GM18505 (cell line): ENCODE data around the gene CHTF18.

Source experiments
- ATAC-seq: cut with Tn5 transposase; IDR thresholded peaks from one replicate; pipeline ENCODE4 v1.9.1; 2021; ENCODE audit not compliant: unreplicated experiment
- POLR2A ChIP-seq: IDR thresholded peaks from 4 replicates; pipeline ENCODE4 v1.6.1; 2011; ENCODE audit warnings: borderline replicate concordance; ENCODE audit not compliant: insufficient read depth, insufficient read length; ENCODE audit errors: extremely low read depth

The CHTF18 gene

DNA sequence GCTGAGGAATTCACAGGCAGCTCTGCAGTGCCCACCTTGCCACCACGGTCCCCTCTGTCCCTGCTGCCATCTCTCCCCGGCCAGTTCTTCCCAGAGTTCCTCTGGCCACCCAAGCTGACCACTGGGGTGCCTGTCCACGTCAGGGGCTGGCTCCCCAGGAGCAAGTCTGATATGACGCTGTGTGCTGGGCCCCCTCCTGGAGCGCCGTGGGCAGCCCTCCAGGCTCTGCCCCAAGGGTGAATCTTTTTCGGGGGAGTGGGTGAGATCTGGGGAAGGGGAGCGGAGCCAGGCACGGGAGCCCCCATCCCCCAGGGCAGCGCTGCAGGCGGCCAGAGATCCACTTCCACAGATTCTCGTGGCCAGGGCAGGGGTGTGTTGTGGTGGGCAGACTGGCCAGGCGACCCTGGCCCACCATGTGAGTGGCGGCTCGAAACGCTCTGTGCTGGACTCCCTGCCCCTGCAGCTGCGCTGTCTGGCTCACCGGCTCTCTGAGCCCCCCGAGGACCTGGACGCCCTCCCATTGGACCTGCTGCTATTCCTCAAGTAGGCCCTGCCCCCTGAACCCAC lies 24.2 kb upstream of the CHTF18 start:
- no peak for TF ChIP-seq POLR2A
- ATAC-seq: no peak

DNA sequence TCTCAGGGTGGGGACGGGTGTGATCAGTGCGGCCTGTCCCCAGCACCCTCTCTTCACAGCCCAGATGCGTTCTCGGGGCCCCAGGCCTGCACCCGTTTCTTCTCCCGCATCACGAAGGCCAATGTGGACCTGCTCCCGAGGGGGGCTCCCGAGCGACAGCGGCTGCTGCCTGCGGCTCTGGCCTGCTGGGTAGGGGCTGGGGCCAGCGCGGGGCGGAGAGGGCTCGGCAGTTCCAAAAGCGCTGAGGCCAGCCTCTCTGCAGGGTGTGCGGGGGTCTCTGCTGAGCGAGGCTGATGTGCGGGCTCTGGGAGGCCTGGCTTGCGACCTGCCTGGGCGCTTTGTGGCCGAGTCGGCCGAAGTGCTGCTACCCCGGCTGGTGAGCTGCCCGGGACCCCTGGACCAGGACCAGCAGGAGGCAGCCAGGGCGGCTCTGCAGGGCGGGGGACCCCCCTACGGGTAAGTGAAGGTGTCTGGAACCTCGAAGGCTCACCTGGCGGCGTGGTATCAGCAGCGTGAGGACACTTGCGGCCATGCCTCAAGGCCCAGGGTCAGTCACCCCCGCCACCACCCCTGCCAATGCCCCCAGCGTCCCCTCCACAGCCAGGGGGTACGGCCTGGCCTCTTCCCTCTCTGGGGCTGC lies 23.5 kb upstream of the CHTF18 start:
- no peak for ATAC-seq
- TF ChIP-seq POLR2A: no peak

DNA sequence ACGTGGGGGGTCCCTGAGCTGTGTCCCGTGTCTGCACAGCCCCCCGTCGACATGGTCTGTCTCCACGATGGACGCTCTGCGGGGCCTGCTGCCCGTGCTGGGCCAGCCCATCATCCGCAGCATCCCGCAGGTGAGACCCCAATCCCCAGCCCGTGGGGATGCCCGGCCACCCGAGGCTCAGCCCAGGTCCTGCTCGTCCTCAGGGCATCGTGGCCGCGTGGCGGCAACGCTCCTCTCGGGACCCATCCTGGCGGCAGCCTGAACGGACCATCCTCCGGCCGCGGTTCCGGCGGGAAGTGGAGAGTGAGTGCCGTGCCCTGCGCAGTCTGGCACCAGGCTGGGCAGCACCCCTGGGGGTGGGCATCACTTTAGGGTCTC lies 22.9 kb upstream of the CHTF18 start:
- no peak for ATAC-seq
- no peak for TF ChIP-seq POLR2A

DNA sequence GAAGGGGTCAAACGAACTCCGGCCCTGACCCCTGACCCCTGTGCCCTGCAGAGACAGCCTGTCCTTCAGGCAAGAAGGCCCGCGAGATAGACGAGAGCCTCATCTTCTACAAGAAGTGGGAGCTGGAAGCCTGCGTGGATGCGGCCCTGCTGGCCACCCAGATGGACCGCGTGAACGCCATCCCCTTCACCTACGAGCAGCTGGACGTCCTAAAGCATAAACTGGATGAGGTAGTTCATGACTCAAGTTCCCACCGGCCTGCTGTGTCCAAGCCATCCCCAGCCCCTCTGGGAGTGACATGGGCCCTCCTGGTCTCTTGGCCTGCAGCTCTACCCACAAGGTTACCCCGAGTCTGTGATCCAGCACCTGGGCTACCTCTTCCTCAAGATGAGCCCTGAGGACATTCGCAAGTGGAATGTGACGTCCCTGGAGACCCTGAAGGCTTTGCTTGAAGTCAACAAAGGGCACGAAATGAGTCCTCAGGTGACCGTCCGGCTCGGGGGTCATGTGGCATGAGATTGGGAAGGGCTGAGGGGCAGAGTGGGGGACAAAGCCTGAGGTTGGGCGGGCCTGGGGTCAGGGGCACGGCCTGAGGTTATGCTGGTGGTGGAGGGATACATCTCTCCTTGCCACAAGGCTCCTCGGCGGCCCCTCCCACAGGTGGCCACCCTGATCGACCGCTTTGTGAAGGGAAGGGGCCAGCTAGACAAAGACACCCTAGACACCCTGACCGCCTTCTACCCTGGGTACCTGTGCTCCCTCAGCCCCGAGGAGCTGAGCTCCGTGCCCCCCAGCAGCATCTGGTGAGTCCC lies 22.2 kb upstream of the CHTF18 start:
- no peak for ATAC-seq
- TF ChIP-seq POLR2A: no peak

DNA sequence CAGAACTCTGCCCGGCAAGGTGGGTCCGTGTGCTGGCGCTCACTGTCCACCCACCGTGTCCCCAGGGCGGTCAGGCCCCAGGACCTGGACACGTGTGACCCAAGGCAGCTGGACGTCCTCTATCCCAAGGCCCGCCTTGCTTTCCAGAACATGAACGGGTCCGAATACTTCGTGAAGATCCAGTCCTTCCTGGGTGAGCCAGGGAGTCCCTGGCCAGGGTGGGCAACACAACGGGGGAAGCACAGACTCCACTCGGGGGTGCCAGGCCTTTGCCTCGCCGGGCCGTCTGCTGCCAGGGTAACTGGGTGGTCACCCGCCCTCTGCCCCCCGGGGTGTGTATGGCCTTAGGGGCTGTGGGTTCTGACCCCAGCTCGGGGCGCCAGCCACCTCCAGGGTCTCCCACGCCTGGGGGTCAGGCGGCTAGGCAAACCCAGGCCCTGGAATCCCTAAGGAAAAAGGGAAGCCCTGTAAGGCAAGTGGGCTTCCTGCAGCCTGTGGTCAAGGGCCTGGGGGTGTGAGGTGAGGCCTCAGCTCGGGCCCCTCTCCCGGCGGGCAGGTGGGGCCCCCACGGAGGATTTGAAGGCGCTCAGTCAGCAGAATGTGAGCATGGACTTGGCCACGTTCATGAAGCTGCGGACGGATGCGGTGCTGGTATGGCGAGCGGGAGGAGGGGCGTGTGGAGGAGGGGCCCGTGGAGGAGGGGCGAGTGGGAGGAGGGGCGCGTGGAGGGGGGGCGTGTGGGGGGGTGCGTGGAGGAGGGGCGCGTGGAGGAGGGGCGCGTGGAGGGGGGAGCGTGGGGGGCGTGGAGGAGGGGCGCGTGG lies 21.4 kb upstream of the CHTF18 start:
- no peak for TF ChIP-seq POLR2A
- ATAC-seq: no peak

DNA sequence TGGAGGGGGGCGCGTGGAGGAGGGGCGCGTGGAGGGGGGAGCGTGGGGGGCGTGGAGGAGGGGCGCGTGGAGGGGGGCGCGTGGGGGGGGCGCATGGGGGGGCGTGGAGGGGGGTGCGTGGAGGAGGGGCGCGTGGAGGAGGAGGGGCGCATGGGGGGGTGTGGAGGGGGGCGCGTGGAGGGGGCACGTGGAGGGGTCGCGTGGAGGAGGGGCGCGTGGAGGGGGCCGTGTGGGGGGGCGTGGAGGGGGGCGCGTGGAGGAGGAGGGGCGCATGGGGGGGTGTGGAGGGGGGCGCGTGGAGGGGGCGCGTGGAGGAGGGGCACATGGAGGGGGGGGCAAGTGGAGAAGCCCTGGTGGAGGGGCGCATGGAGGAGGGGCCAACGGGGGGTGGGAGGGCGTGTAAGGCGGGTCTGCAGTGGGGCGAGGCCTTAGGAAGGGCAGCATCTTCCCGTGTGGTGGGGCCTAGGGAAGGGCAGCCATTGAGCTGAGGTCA lies 20.6 kb upstream of the CHTF18 start:
- TF ChIP-seq POLR2A: no peak
- no peak for ATAC-seq

DNA sequence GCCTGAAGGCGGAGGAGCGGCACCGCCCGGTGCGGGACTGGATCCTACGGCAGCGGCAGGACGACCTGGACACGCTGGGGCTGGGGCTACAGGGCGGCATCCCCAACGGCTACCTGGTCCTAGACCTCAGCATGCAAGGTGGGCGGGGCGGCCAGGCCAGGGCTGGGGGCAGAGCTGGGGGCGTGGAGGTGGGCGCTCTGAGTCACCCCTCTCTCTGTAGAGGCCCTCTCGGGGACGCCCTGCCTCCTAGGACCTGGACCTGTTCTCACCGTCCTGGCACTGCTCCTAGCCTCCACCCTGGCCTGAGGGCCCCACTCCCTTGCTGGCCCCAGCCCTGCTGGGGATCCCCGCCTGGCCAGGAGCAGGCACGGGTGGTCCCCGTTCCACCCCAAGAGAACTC lies 20.0 kb upstream of the CHTF18 start:
- TF ChIP-seq POLR2A: no peak
- no peak for ATAC-seq

DNA sequence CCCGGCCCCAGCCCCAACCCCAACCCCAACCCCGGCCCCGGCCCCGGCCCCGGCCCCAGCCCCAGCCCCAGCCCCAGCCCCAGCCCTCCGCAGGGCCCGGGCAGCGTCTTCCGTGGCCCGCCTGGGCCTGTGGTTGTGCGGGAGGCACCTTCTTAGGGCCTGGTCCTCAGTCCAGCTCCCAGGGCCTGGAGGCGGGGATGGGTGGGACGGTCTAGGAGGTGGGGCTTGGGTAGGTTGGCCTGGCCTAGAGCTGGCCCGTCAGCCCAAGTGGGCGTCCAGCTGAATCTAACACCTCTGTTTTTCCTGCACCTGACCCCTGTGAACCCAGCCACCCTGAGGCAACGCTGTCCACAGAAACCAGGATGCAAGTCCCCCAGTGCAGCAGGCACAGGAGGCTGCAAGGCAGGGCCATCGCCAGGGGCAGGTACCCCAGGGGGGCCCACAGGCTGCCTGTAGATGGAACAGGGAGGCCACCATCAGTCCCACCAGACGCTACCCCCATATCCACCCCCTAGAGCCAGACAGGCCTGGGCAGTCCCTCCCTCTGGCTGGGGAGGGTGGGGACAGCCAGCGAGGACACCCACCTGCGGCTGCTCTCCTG lies 19.1 kb upstream of the CHTF18 start:
- TF ChIP-seq POLR2A: no peak
- ATAC-seq: no peak

DNA sequence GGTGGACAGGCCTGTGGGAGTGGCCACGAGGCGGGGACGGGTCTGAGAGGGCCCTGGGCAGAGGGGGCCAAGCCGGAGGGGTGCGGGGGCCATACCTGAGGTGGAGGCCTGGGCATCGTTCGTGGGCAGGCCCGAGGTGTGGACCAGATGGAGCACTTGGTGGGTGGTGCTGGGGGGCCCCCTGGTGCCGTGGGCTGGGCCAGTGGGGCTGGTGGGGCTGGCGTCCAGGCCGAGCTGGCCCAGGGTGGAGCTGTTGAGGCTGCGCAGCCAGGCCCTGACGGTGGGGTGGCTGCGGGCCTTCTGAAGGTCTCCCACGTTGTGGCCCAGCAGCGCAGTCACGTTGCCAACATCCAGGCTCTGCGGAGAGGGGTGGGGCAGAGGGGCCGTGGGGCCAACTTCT lies 18.5 kb upstream of the CHTF18 start:
- no peak for TF ChIP-seq POLR2A
- ATAC-seq: no peak

DNA sequence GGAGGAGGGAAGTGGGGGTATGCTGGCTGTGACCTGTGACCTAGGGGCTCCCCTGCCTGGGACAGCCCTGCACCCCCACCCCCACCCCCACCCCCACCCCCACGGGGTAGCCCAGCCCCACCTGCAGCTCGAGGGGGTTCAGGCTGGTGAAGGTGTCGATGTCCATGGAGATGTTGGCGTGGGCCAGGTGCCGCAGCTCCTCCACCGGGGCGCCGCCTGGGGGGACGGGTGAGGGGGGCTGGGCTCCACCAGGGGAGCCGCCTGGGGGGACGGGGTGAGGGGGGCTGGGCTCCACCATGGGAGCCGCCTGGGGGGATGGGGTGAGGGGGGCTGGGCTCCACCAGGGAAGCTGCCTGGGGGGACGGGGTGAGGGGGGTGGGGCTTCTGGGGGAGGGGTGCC lies 18.0 kb upstream of the CHTF18 start:
- ATAC-seq: no peak
- no peak for TF ChIP-seq POLR2A

DNA sequence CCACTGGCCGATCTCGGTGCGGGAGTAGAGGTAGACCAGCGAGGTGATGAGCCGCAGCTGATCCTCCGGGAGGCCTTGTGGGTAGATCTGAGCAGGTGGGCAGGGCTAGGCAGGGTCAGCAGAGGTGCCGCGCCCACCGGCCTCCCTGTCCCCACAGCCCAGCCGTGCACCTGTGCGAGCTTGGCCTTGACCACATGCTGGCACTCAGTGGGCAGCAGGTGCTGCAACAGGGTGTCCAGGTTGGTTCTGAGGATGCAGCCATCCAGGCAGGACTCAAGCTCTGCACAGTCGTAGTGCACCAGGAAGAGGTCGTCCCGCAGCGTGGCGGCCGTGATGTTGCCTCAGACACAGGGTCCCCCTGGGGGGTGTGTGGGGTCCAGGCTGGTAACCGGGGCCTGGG lies 15.5 kb upstream of the CHTF18 start:
- no peak for ATAC-seq
- TF ChIP-seq POLR2A: no peak

DNA sequence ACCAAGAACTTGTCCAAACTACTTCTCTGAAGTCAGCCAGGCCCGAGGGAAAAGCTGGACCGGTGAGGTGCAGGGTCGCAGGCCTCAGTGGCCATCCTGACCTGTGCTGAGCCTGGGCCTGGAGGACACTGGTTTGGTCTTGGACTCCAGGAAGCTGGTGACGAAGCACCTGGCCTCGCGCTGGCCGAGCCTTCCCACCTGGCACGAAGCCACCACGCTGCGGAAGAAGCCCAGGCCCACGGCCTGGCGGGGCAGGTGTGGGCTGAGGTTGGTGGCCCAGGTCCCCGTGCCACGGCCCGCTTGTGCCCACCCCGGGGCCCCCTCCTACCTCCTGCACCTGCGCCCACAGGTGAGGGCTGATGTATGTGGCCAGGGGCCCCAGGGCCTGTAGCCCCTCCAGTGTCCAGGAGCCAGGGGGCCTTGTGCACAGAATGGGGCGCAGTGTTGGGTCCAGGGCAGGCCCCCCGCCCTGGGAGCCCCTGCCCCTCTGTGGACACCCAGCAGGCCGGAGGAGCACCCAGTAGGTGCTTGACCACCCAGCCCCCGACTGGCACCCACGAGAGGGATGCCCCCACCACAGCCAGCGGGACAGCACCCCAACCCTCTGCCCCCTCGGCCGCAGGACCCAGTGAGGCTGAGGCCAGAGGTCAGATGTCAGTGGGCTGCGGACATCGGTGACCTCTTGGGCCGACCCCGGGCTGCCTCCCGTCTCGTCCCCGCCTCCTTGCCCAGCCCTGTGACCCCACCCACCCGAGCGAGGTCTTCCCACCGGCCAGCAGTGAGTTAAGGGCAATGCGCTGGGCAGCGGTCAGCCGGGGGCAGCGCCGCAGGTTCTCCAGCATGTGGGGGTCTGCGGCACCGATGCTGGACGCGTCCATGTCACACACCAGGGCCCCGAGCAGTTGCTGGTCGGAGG lies 14.1 kb upstream of the CHTF18 start:
- TF ChIP-seq POLR2A: no peak
- no peak for ATAC-seq
